HepG2 (cell line): Measurements from ENCODE around the gene CD276. TPM values are rescaled to one million over a fixed set of nuclear protein-coding genes. Genes with fewer than 3 reads are reported as not detected.

Experiments
- ATAC-seq: fragments of 200-7000 bp; cut with Tn5 transposase; 3 replicates; pipeline ENCODE4 v1.9.1; 2020; ENCODE audit warnings: mild to moderate bottlenecking, moderate library complexity
- BruUV-seq: library from RNA; stranded (reverse); fragments of 400-500 nt; replicated peaks from 2 replicates; lab custom pipeline; 2021; lab: Mats Ljungman, UMichigan
- CTCF ChIA-PET: fragments of 300-600 bp; formaldehyde crosslinking; extraction: SDS; loops from one replicate; lab custom pipeline; 2021; ENCODE audit warnings: low total read pairs, inconsistent platforms, low intra/inter-chr PET ratio; lab: Yijun Ruan, JAX
- POLR2A ChIA-PET: fragments of 350-600 bp; sonication (Branson Sonifier 250); formaldehyde crosslinking; loops from one replicate; lab custom pipeline; 2020; ENCODE audit warnings: antibody characterized with exemption, inconsistent platforms; lab: Yijun Ruan, JAX
- DNase-seq: peaks from one replicate; pipeline ENCODE4 v3.0.0-alpha.2; 2015; ENCODE audit warnings: low spot score
- FAIRE-seq: peaks from 3 replicates; lab custom pipeline; 2011; peaks lifted over from hg19 to GRCh38; lab: Jason Lieb, UNC
- H2AFZ ChIP-seq: one replicate; pipeline ENCODE4 v1.6.1; 2011; ENCODE audit warnings: low read length, inconsistent platforms
- H3K27ac ChIP-seq: fragments of 300-600 bp; 3 replicates; pipeline ENCODE4 v1.8.0; 2011; ENCODE audit warnings: mixed run types, mild to moderate bottlenecking, mixed read lengths, low read length, inconsistent platforms; ENCODE audit not compliant: insufficient read depth; ENCODE audit errors: extremely low read length
- H3K27me3 ChIP-seq, 2 experiments: fragments of 200-600 bp in 1 of 2; 2 replicates in 1 of 2; 3 replicates in 1 of 2; pipeline versions ENCODE4 v1.6.0 to v1.8.0; 2011; ENCODE audit warnings: low read length in 2 of 2, mild to moderate bottlenecking in 2 of 2, moderate library complexity in 2 of 2, inconsistent platforms in 1 of 2; ENCODE audit not compliant: insufficient read depth in 2 of 2, control insufficient read depth in 1 of 2
- H3K36me3 ChIP-seq, 2 experiments: fragments of 200-600 bp in 1 of 2; replicated peaks in 1 of 2; 2 replicates in 1 of 2; 3 replicates in 1 of 2; pipeline versions ENCODE4 v1.5.1 to v1.8.0; 2011; ENCODE audit warnings: low read length in 2 of 2, inconsistent platforms in 1 of 2; ENCODE audit not compliant: insufficient read depth in 2 of 2, control insufficient read depth in 1 of 2
- H3K4me1 ChIP-seq: 2 replicates; pipeline ENCODE4 v1.5.1; 2012; ENCODE audit warnings: low read length, inconsistent platforms; ENCODE audit not compliant: insufficient read depth
- H3K4me2 ChIP-seq: 2 replicates; pipeline ENCODE4 v1.6.0; 2011; ENCODE audit warnings: low read depth, low read length, inconsistent platforms
- H3K4me3 ChIP-seq, 3 experiments: fragments of 200-600 bp in 1 of 3; sonication (generic), shearing (Covaris generic) in 1 of 3; replicated peaks in 1 of 3; 2 replicates each; pipeline ENCODE4 v1.5.1; 2011 to 2016; ENCODE audit warnings: low read length in 3 of 3, inconsistent platforms in 2 of 3, low read depth in 2 of 3, mild to moderate bottlenecking in 2 of 3, control low read depth in 1 of 3, mixed read lengths in 1 of 3; ENCODE audit not compliant: insufficient read depth in 1 of 3
- H3K79me2 ChIP-seq: one replicate; pipeline ENCODE4 v1.6.1; 2011; ENCODE audit warnings: low read length, inconsistent platforms; ENCODE audit not compliant: insufficient read depth
- H3K9ac ChIP-seq: 2 replicates; pipeline ENCODE4 v1.6.0; 2011; ENCODE audit warnings: mild to moderate bottlenecking, low read depth, low read length, inconsistent platforms; ENCODE audit not compliant: insufficient read depth
- H3K9me3 ChIP-seq: 2 replicates; pipeline ENCODE4 v1.5.1; 2012; ENCODE audit warnings: mild to moderate bottlenecking, low read length
- H4K20me1 ChIP-seq: 2 replicates; pipeline ENCODE4 v1.6.0; 2011; ENCODE audit warnings: inconsistent platforms, mild to moderate bottlenecking, low read length, moderate library complexity; ENCODE audit not compliant: insufficient read depth
- ATF7 ChIP-seq, 2 experiments: fragments of 450-650 bp in 1 of 2; sonication (generic) in 1 of 2; formaldehyde crosslinking in 1 of 2; IDR thresholded peaks; 2 replicates each; pipeline versions ENCODE4 v1.4.0 to v1.6.1; 2016 to 2020; ENCODE audit warnings: antibody characterized with exemption in 1 of 2, mild to moderate bottlenecking in 1 of 2, missing genetic modification reagents in 1 of 2
- ATRX ChIP-seq: sonication (generic); formaldehyde crosslinking; IDR thresholded peaks from 2 replicates; pipeline ENCODE4 v1.4.0; 2020; ENCODE audit warnings: missing genetic modification reagents, borderline replicate concordance
- ELF3 ChIP-seq: IDR thresholded peaks from 2 replicates; pipeline ENCODE4 v1.6.1; 2016; ENCODE audit warnings: missing genetic modification reagents, missing compliant biosample characterization
- HOXD1 ChIP-seq: sonication (generic); formaldehyde crosslinking; IDR thresholded peaks from 2 replicates; pipeline ENCODE4 v1.5.0; 2020; ENCODE audit warnings: missing genetic modification reagents
- ISL2 ChIP-seq: sonication (generic); formaldehyde crosslinking; IDR thresholded peaks from 2 replicates; pipeline ENCODE4 v1.5.0; 2020; ENCODE audit warnings: missing genetic modification reagents
- MIER2 ChIP-seq: IDR thresholded peaks from 2 replicates; pipeline ENCODE4 v1.6.1; 2016; ENCODE audit warnings: missing biosample characterization, missing genetic modification reagents
- NONO ChIP-seq, 2 experiments: fragments of 450-650 bp in 1 of 2; sonication (generic) in 1 of 2; formaldehyde crosslinking in 1 of 2; IDR thresholded peaks in 1 of 2; conservative IDR thresholded peaks in 1 of 2; 2 replicates each; pipeline versions ENCODE4 v1.6.1 to v1.8.0; 2017 to 2022; ENCODE audit warnings: mild to moderate bottlenecking in 1 of 2, missing genetic modification reagents in 1 of 2, moderate library complexity in 1 of 2
- PHF20 ChIP-seq: sonication (generic); formaldehyde crosslinking; IDR thresholded peaks from 2 replicates; pipeline ENCODE4 v1.5.0; 2020; ENCODE audit warnings: mild to moderate bottlenecking, missing genetic modification reagents
- RARG ChIP-seq: sonication (generic); formaldehyde crosslinking; IDR thresholded peaks from 2 replicates; pipeline ENCODE4 v1.4.0; 2020; ENCODE audit warnings: low read depth, mild to moderate bottlenecking, missing genetic modification reagents
- REST ChIP-seq, 2 experiments: IDR thresholded peaks; 2 replicates each; pipeline ENCODE4 v1.6.1; 2011 to 2012; ENCODE audit warnings: low read length in 2 of 2, borderline replicate concordance in 1 of 2, low read depth in 1 of 2, mild to moderate bottlenecking in 1 of 2, moderate library complexity in 1 of 2
- ZNF670 ChIP-seq: sonication (generic); formaldehyde crosslinking; IDR thresholded peaks from 2 replicates; pipeline ENCODE4 v1.8.0; 2022; ENCODE audit warnings: mild to moderate bottlenecking, missing genetic modification reagents, borderline replicate concordance
- ZNF766 ChIP-seq: sonication (generic); formaldehyde crosslinking; IDR thresholded peaks from 2 replicates; pipeline ENCODE4 v1.5.0; 2020; ENCODE audit warnings: missing genetic modification reagents, borderline replicate concordance
- WGBS: methylation state at CpG from one replicate; pipeline ENCODE4 v1.1.6; 2017; ENCODE audit warnings: low lambda C conversion rate; 5-methylcytosine and 5-hydroxymethylcytosine counted together
- in situ Hi-C: cut with HindIII; loops from 2 replicates; pipeline ENCODE4 v1.10.0; 2017; ENCODE audit warnings: low pct_unique_long_range_greater_than_20kb; ENCODE audit not compliant: extremely low pct_ligation_motif_present
- intact Hi-C: fragments of 100-400 bp; cut with micrococcal nuclease; formaldehyde crosslinking; loops from one replicate; pipeline ENCODE4 v1.10.0; 2022; ENCODE audit not compliant: unreplicated experiment
- polyA plus RNA-seq, 8 experiments: library from polyadenylated mRNA; depleted of rRNA in 3 of 8; stranded (reverse) in 7 of 8; unstranded in 1 of 8; fragments of >200 nt; fragmentation: Illumina TruSeq in 4 of 8; extraction: Trizol in 4 of 8; gene quantifications; 2 replicates each; pipeline versions ENCODE4 v1.2.1 to v1.2.3, GENCODE V29; 2011 to 2016; ENCODE audit warnings: low read depth in 4 of 8, missing spikeins in 1 of 8, mixed read lengths in 1 of 8; ENCODE audit not compliant: insufficient read depth in 1 of 8
- total RNA-seq, 5 experiments: library from RNA; depleted of rRNA; stranded (reverse); fragments of >200 nt; fragmentation: Illumina TruSeq; extraction: Trizol; gene quantifications; 2 replicates each; pipeline ENCODE4 v1.2.3, GENCODE V29; 2016; ENCODE audit warnings: low read depth in 1 of 5
- TF ChIP-seq, protein P1 (sequence below): sonication (generic); formaldehyde crosslinking; IDR thresholded peaks from 2 replicates; pipeline ENCODE4 v1.5.1; 2020; ENCODE audit warnings: missing genetic modification reagents, mild to moderate bottlenecking, borderline replicate concordance

CD276 gene
- total and polyA plus RNA-seq, 2 of the 13 experiments (the other 11 are each of a cell fraction or from before 2014, with no cell fraction given), result 24.6 to 55.2 TPM

GRCh38 chr15:73655724-73656123 lies 28.5 kb upstream of the CD276 start:
- in situ Hi-C loops, result no loop called here
- no TSS peak for BruUV-seq
- no peaks in the 10 kb centered on the region for H3K36me3 ChIP-seq
- H4K20me1 ChIP-seq, result no peaks in the 10 kb centered on the region
- POLR2A ChIA-PET, result no interaction called here
- WGBS, result 24% methylated on average over 2 of the region's 2 CpGs
- H3K9ac ChIP-seq, result no peak overlapping the region
- no peaks in the 10 kb centered on the region for H3K79me2 ChIP-seq
- no peak overlapping the region for H3K27ac ChIP-seq
- no peak for DNase-seq
- TF ChIP-seq ELF3 (no peak), ATF7 (IDR thresholded peaks at IDR 0.05) (peak; percentile 48), ATF7 (CRISPR knock-in tag; IDR thresholded peaks at IDR 0.05) (no peak)
- TF ChIP-seq, all 625 proteins: peak for 1
- H3K4me3 ChIP-seq, result no peak overlapping the region
- CTCF ChIA-PET, result no interaction called here
- no peak overlapping the region for H2AFZ ChIP-seq
- no peak overlapping the region for H3K4me2 ChIP-seq
- no peaks in the 10 kb centered on the region for H3K4me1 ChIP-seq
- no peaks in the 10 kb centered on the region for H3K9me3 ChIP-seq
- intact Hi-C loops, result no loop called here
- ATAC-seq, result no peak
- peaks cover 0 to 4% of the 10 kb centered on the region in 2 experiments; a peak in 1 of 5 replicates for H3K27me3 ChIP-seq
- FAIRE-seq, result no peak

- BruUV-seq, result no TSS peak
- in situ Hi-C loops, result no loop called here
- no peak for TF ChIP-seq ZNF766 (CRISPR knock-in tag)
- TF ChIP-seq, protein P1, sequence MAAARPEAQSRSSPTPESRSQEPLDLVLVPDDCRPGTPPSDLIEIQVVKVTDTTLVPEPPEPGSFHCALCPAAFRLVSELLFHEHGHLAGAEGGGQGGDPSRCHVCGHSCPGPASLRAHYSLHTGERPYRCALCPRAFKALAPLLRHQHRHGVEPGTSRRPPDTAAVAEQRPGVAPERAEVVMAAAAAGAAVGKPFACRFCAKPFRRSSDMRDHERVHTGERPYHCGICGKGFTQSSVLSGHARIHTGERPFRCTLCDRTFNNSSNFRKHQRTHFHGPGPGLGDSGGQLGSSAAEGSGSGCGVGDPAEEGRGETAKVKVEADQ (CRISPR knock-in tag), result no peak
- no peak for TF ChIP-seq ATRX (CRISPR knock-in tag)
- TF ChIP-seq MIER2 (CRISPR knock-in tag), result no peak
- no peak for TF ChIP-seq PHF20 (CRISPR knock-in tag)
- no peak for TF ChIP-seq REST (IDR thresholded peaks at IDR 0.05; ENCODE audit: borderline replicate concordance in 1 of 2, low read depth in 1 of 2, low read length in 2 of 2)
- no peak for TF ChIP-seq ISL2 (CRISPR knock-in tag)
- no peak for TF ChIP-seq ZNF670 (CRISPR knock-in tag)
- no peak for TF ChIP-seq HOXD1 (CRISPR knock-in tag)
- TF ChIP-seq RARG (CRISPR knock-in tag), result no peak
- TF ChIP-seq NONO (IDR thresholded peaks at IDR 0.05), result no peak
- TF ChIP-seq NONO (CRISPR knock-in tag; conservative IDR thresholded peaks at IDR 0.05), result no peak
- ATAC-seq (no peak), FAIRE-seq (no peak), DNase-seq (no peak)
- ChIA-PET CTCF (no interaction called here), POLR2A (no interaction called here)
- Histone ChIP-seq H3K4me1 (no peaks in the 10 kb centered on the region), H3K27ac (no peak overlapping the region), H3K4me3 (no peak overlapping the region), H3K79me2 (no peaks in the 10 kb centered on the region), H2AFZ (no peak overlapping the region), H3K4me2 (no peak overlapping the region), H3K9me3 (no peaks in the 10 kb centered on the region), H3K9ac (no peak overlapping the region), H3K36me3 (no peaks in the 10 kb centered on the region), H3K27me3 (peaks cover 0 to 9% of the 10 kb centered on the region in 2 experiments; a peak in 2 of 5 replicates), H4K20me1 (no peaks in the 10 kb centered on the region)
- 5% methylated on average over 1 of the region's 1 CpG for WGBS
- intact Hi-C loops, result no loop called here
These were observed 25.5 kb upstream of the CD276 start for GRCh38 chr15:73658645-73659044.
